Omental fat pad (tissue), 4 donors: Measurements from ENCODE around the gene RNF181. TPM values are rescaled to one million over a fixed set of nuclear protein-coding genes. Genes with fewer than 3 reads are reported as not detected.

Experiments used
- ATAC-seq: fragments of 150-250 bp; one replicate; pipeline ENCODE4 v1.9.1; 2016; ENCODE audit warnings: mild to moderate bottlenecking, moderate library complexity; ENCODE audit not compliant: low FRiP score
- DNase-seq: peaks from one replicate; pipeline ENCODE4 v3.0.0-alpha.2; 2019; ENCODE audit warnings: low spot score
- small RNA-seq: library from RNA; depleted of rRNA; stranded (forward); fragments of <200 nt; gene quantifications from one replicate; pipeline ENCODE3, GENCODE V24; 2016
- total RNA-seq, 4 donors: library from RNA; depleted of rRNA; stranded (reverse); fragments of >200 nt; gene quantifications; one replicate each; pipeline ENCODE4 v1.1.0, GENCODE V29; 2016
- TF ChIP-seq, protein P1 (sequence below), 3 donors: fragments of 450-650 bp; IDR thresholded peaks; one replicate each; pipeline ENCODE4 v1.5.1; 2016 to 2017; ENCODE audit warnings: antibody characterized with exemption in 3 of 3, mild to moderate bottlenecking in 3 of 3, moderate library complexity in 2 of 3

Gene RNF181
- total RNA-seq, 4 donors from 2014 or later = 94.7 to 216 (median 144) TPM

GRCh38 chr2:85635011-85635410 lies 39.5 kb downstream of the RNF181 start:
- ATAC-seq = no peak
- DNase-seq = no peak
- TF ChIP-seq, protein P1, sequence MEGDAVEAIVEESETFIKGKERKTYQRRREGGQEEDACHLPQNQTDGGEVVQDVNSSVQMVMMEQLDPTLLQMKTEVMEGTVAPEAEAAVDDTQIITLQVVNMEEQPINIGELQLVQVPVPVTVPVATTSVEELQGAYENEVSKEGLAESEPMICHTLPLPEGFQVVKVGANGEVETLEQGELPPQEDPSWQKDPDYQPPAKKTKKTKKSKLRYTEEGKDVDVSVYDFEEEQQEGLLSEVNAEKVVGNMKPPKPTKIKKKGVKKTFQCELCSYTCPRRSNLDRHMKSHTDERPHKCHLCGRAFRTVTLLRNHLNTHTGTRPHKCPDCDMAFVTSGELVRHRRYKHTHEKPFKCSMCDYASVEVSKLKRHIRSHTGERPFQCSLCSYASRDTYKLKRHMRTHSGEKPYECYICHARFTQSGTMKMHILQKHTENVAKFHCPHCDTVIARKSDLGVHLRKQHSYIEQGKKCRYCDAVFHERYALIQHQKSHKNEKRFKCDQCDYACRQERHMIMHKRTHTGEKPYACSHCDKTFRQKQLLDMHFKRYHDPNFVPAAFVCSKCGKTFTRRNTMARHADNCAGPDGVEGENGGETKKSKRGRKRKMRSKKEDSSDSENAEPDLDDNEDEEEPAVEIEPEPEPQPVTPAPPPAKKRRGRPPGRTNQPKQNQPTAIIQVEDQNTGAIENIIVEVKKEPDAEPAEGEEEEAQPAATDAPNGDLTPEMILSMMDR (IDR thresholded peaks at IDR 0.05) = no peak

GRCh38 chr2:85635636-85636035 lies 40.1 kb downstream of the RNF181 start:
- TF ChIP-seq, protein P1 (IDR thresholded peaks at IDR 0.05) = no peak
- ATAC-seq = peak; percentile 69
- no peak for DNase-seq

DNA sequence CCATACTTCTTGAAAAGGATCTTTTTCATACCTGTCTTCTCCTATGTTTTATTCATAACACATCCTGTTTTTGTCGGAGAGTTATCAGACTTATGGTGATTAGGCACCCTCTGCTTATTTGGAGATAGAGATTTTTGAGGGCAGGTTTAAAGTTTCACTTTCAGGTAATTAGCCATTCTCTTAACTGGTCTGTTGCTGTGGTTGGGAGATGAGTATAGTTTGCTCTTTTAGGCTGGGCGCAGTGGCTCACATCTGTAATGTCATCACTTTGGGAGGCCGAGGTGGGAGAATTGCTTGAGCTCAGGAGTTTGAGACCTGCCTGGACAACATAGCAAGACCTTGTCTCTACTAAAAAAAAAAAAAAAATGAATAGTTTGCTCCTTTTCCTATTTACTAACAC lies 47.2 kb downstream of the RNF181 start:
- DNase-seq (no peak), ATAC-seq (no peak)
- TF ChIP-seq, protein P1 (IDR thresholded peaks at IDR 0.05) = no peak

DNA sequence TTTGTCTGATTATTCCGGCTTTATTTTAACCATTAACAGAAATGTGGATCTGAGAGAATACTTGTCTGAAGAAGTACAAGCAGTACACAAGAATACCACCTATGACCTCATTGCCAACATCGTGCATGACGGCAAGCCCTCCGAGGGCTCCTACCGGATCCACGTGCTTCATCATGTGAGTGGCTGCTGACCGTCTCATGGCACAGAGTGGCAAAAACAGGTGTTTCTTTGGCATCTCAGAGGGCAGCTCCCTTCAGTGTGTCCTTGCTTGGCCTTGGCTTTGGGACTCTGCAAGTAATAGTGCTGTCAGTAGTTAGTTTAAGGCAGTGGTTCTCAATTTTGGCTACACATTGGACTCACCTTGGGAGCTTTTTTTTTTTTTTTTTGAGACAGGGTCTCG lies 49.4 kb downstream of the RNF181 start:
- no peak for ATAC-seq
- TF ChIP-seq, protein P1 (IDR thresholded peaks at IDR 0.05) = no peak
- DNase-seq = no peak

GRCh38 chr2:85646166-85646565 lies 50.6 kb downstream of the RNF181 start:
- no peak for DNase-seq
- TF ChIP-seq, protein P1 (IDR thresholded peaks at IDR 0.05) = no peak
- ATAC-seq = no peak

Small RNA genes within 50 kb of the gene (small RNA-seq; reads per million reads assigned to genes)
- gene RN7SL126P = not detected

Other genes with a start within 250 kb of the RNF181 start
- gene RETSAT, start 241.2 kb upstream of the RNF181 start, total RNA-seq = 100 to 1,000 TPM; 153 to 436 (median 303) TPM
- gene ELMOD3, start 241.0 kb upstream of the RNF181 start, total RNA-seq = 10 to 100 TPM; 42.2 to 83.8 (median 67.9) TPM
- 100 to 1,000 TPM in 2 of 4 donors, 10 to 100 TPM in 2; 32.3 to 190 (median 99.5) TPM for gene CAPG, start 185.4 kb upstream of the RNF181 start, total RNA-seq
- gene SH2D6, start 177.0 kb upstream of the RNF181 start, total RNA-seq = not detected
- gene MAT2A, start 56.6 kb upstream of the RNF181 start, total RNA-seq = 1,000 to 10,000 TPM in 1 of 4 donors, 100 to 1,000 TPM in 3; 223 to 1,046 (median 437) TPM
- 10 to 100 TPM; 24.7 to 44.1 (median 39.8) TPM for gene GGCX, start 34.3 kb upstream of the RNF181 start, total RNA-seq
- gene VAMP8, start 18.2 kb upstream of the RNF181 start, total RNA-seq = 10 to 100 TPM; 23.3 to 48.7 (median 46.1) TPM
- 100 to 1,000 TPM in 1 of 4 donors, 10 to 100 TPM in 3; 51.4 to 116 (median 85.0) TPM for gene VAMP5, start 11.3 kb upstream of the RNF181 start, total RNA-seq
- 10 to 100 TPM; 20.1 to 38.7 (median 25.5) TPM for gene TMEM150A, start 7.0 kb downstream of the RNF181 start, total RNA-seq
- 10 to 100 TPM in 3 of 4 donors, 1 to 10 TPM in 1; 7.9 to 19.5 (median 12.8) TPM for gene C2orf68, start 16.3 kb downstream of the RNF181 start, total RNA-seq
- 10 to 100 TPM; 40.1 to 61.5 (median 49.0) TPM for gene USP39, start 20.4 kb downstream of the RNF181 start, total RNA-seq
- gene SFTPB, start 72.5 kb downstream of the RNF181 start, total RNA-seq = under 1 TPM in 1 of 4 donors, not detected in 3; 0.25 TPM
- gene GNLY, start 98.6 kb downstream of the RNF181 start, total RNA-seq = 1 to 10 TPM; 1.0 to 5.5 (median 4.3) TPM
- 100 to 1,000 TPM in 1 of 4 donors, 10 to 100 TPM in 3; 17.1 to 210 (median 45.9) TPM for gene ATOH8, start 158.2 kb downstream of the RNF181 start, total RNA-seq